GM19025 (cell line): ENCODE measurements around the gene MSANTD1.
"Not testable (repeated sequence)": the region's sequence is repeated elsewhere in the genome, so short reads cannot be mapped to it uniquely, and the experiment has no call there.

ENCODE experiments used
- ATAC-seq: cut with Tn5 transposase; IDR thresholded peaks from one replicate; pipeline ENCODE4 v1.9.1; 2021; ENCODE audit warnings: mild to moderate bottlenecking, low read depth, moderate library complexity; ENCODE audit not compliant: unreplicated experiment

Gene MSANTD1

DNA sequence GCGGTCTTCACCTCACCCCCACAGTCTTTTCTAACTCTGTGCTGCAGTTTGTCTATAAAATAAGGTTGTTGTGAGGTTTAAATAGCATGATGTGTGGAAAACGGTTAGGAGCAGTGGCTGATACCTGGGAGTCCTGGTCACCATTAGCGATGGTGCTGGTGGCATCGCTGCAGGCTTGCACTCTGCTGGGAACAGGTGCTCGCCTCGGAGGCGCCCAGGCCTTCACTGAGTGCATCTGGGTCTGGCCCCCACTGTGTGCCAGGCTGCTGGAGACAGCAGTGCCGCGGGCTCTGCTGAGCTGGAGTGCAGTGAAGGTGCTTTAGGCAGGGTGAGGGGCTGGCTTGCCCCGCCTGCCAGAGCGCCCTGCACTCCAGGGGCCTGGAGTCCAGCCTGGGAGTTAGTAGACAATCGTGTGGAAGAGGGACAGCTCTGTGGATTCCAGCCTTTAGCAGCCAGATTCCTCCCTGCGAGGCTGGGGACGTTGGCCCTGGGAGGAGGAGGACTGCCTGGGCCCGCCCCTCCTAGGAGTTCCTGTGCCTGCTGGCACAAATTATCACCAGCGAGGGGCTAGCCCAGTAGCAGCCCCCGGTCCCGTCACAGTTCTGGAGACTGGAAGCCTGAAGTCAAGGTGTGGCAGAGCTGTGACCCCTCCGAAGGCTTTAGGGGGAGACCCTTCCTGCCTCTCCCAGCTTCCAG lies 51.2 kb downstream of the MSANTD1 start:
- no peak for ATAC-seq

DNA sequence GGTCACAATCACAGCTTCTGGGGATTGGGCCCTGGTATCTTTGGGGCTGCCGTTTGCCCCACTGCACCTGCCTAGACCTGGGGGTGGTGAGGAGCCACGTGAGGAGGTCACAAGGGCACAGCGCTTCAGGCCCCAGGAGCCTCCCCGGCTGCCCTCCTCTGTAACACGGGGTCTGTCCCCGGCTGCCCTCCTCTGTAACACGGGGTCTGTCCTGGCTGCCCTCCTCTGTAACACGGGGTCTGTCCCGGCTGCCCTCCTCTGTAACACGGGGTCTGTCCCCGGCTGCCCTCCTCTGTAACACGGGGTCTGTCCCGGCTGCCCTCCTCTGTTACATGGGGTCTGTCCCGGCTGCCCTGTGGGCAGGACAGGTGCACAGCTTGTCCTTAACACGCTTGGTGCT lies 51.9 kb downstream of the MSANTD1 start:
- ATAC-seq = not testable (repeated sequence)

GRCh38 chr4:3301450-3302172 lies 52.7 kb downstream of the MSANTD1 start:
- ATAC-seq = no peak

GRCh38 chr4:3302173-3302785 lies 53.3 kb downstream of the MSANTD1 start:
- ATAC-seq = no peak

DNA sequence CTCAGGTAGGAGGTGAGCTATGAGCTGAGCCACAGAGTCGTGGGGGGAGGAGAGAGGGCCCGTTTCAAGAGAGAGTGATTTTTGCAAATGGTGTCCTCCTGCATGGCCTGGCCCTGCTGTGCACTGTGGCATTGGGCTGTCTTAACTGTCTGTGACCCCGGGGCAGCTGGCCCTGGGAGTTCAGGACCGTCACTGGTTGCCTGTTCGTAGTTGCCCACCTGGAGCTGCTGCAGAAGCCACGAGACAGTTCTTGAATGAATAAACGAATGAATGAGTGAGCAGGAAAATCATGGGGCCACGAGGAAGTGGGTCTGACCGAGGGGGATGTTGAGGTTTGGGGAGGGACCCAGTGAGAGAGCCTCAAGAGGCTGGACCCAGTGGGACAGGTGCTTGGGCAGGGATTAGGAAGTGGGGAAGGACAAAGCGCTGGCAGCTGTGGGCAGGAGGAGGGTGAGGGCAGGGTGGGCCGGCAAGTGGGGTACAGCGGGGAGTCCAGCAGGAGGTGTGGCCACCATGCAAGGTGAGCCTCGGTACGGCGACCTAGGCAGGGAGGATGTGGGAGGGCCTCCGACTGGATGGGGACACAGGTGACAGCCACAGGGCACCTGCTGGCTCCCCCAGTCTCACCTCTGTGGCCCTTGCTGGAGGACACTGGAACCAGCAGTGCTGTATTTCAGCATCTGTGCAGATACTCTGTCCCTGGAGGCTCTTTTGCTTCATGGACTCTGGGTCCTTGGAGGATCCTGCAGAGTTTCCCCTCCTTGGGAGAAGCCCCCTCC lies 54.0 kb downstream of the MSANTD1 start:
- ATAC-seq = no peak

DNA sequence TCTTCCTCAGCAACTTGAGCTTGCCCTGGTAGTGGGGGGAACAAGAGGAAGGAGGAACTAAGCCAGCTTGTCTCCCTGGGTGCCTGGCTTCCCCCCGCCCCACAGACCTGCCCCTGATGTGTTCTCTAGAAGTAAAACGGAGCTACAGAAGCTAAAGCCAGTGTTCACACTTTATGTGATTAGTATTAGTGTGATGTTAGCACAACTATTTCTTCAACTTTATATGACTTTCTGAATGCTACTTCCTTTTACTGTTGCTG lies 54.5 kb downstream of the MSANTD1 start:
- no peak for ATAC-seq

DNA sequence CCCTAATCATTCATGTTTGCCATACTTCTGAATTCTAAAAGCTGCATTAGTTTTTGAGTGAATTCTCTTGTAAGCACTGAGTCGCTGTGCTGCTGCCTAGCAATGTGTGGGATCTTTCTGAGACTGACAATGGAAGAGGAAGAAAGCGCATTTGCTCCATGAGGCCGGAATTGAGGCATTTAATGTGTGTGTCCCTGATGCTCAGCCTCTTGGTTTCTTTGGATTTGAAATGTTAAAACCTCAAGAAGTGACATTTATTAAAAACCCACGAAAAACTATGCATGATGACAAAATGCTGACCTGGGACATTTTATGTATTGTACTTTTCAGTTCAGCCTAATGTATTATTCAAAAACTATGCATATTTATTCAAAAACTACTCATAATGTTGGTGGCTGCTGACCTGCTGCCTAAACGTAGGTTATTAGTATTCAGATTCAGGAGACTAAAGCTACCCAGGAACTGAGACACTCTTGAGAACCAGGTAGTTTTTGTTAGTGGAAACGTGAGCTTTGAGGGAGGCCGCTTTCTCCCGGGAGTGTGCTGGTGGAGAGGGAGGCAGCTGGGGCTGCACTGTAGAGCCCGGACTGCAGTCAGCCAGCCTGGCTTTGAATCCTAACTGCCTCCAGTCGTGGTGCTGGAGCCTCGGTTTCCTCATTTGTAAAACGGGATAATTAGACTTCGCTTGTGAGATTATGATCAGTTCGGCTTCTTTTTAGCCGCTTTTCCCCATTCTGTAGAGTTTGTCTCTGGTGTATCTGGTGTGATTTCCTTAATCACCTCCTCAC lies 55.2 kb downstream of the MSANTD1 start:
- ATAC-seq = no peak

GRCh38 chr4:3304831-3305609 lies 56.1 kb downstream of the MSANTD1 start:
- ATAC-seq = no peak

DNA sequence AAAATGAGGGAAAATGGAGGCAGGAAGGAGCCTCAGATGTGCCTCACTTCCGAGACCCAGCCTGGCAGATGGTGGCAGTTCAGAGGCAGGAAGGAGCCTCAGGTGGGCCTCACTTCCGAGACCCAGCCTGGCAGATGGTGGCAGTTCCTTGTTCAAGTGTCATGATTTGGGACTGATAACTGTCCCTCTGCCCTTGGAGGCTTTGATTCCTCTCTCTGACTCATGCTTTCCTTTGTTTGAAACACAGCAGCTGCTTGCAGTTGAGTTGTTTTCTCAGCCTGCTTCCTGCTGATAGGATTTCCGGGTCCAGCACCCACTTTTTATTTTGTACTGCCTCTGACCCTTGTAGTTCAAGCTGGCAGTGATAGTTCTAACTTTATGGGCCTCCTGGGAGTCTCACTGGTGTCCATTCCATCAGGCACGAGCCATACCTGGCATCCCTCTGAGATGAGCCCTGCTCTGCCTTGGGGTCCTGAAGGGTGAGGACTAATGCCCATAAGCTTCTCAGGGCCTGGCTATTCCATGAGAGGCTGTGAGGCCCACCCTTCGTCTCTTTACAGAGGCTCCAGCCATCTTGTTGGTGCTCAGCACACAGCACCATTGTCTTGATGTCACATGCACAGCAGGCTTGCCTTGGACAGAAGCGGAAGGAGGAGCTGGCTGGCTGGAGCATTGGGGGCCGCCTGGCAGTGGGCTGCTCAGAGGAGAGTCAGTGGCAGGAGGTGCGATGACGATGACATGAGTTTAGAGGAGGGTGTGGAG lies 56.8 kb downstream of the MSANTD1 start:
- ATAC-seq = no peak
